ENCODE results near the gene DENND1A.

The DENND1A gene

DNA sequence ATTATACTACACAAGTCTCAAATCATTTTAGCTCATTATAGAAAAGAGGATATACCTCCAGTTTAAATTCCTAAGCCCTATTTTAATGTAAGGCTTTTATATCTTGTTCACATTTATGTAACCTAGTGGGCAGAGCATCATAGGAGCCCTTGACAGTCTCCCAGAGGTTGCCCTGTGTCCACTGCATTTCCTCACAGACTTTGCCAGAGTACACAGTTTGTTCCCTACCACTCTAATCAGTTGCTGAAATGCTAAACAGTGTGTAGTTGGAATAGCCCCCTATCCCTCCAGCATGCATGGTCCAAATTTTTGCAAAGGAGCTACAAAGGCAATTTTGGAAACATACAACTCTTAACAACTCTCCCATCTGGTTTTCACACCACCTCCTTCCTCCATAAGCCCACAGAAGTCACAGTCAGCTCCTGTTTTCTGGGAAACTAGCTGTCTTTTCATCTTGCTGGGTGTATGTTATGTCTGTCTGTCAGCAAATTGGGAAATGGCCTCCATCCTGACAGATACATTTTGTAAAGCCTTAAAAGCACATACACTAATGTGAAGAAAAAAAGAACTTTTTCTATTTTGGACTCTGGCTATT is 212.2 kb downstream of the DENND1A start:
- DNase-seq, result no peak

DNA sequence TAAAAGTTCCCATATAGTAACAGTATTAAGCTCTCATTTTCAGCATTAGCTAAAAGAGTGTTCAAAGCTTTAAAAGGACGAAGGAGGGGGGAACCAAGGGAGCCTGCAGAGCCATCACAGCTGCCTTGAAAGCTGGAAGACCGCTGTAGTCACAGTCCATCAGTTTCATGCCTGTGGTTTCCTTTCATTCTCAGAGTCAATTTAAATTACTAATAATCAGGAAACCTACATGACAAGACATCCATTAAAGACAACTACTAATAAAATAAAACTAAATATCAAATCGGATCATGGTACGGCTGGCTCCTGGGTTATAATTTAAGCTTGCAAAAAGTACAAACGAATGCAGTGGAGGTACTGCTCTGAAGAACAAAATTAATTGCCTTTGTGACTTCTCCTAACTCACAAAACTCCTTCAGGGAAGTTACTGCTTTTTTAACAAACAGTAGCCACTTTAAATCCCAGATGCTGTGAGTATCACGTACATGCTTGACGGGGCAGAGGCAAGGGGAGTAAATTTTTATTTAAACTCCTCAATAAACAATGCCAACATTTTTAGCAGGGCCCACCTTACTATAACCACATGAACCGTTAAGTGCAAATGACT is 213.5 kb downstream of the DENND1A start:
- no peak for DNase-seq

- DNase-seq, result no peak
Observed at GRCh38 chr9:123715258-123715657, 214.7 kb downstream of the DENND1A start.

GRCh38 chr9:123713282-123713681 is 216.6 kb downstream of the DENND1A start:
- DNase-seq, result no peak

GRCh38 chr9:123712399-123712798 is 217.5 kb downstream of the DENND1A start:
- DNase-seq, result no peak

GRCh38 chr9:123710299-123710698 is 219.6 kb downstream of the DENND1A start:
- DNase-seq, result no peak

DNA sequence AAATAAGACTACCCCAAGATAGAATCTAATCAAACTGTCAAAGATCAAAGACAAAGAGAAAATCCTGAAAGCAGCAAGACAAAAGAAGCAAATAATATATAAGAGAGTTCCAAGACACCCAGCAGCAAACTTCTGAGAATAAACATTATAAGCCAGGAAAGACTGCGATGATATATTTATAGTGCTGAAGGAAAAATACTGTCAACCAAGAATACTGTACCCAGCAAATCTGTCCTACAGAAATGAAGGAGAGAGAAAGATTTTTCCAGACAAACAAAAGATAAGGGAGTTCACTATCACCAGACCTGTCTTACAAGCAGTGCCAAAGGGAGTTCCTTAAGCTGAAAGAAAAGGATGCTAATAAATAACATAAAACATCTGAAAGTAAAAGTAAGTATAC is 227.4 kb downstream of the DENND1A start:
- no peak for DNase-seq

DNA sequence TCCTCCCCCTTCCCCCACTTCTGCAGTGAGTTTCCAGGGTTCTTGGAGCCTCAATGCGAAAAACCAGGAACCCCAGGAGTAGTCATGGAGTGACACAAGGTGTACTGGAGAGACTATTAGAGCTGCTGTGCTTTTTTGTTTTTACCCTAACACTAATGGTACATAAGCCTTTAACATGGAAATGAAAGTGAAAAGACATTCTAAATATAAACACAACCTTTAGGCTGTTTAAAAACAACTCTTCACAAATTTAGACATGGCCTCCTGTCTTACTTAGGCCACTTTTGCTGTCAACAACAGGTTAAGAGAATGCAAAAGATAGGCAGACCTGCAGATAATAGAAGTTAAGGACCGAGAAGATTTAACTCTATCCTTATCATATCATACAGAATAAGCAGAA is 232.2 kb downstream of the DENND1A start:
- DNase-seq, result no peak

DNA sequence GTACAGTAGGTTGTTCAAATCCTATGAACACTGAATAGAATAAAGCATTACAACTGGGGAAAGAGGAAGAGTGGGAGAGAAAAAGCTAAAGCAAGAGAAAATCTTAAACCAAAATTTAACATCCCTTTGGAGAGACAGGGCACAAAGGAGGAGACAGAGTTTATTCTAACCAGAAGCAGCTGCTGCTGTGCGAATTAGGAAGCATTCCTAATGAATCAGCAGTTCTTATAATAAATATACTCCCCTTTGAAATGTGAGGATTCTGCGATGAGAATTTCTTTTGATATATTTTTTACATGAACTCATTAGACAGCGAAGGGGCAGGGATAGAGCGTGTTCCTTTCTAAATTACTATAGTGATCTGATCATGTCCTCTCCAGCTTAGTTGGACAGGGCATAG is 233.4 kb downstream of the DENND1A start:
- no peak for DNase-seq

GRCh38 chr9:123695386-123695785 is 234.5 kb downstream of the DENND1A start:
- no peak for DNase-seq

- DNase-seq, result no peak
Observed at GRCh38 chr9:123691765-123692303, 238.1 kb downstream of the DENND1A start.

GRCh38 chr9:123689701-123690428 is 240.1 kb downstream of the DENND1A start:
- no peak for DNase-seq

- DNase-seq, result no peak
Observed at GRCh38 chr9:123687246-123687751, 242.6 kb downstream of the DENND1A start.

DNA sequence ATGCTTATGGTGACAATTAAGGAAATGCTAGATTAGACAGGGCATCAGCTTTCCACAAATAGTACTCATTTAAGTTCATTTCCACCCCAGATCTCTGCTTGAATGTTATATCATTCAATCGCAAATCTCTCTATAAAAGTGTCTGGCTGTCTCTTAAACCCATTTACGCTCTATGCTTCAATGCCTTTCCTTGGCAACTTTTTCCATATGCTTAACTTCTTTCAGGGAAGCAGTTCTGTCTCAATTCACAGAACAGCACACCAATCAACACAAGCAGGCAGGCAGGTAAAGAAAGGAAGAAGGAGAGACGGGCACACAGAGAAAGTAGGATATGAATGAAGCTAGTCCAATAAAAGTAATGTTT is 243.1 kb downstream of the DENND1A start:
- no peak for DNase-seq

DNA sequence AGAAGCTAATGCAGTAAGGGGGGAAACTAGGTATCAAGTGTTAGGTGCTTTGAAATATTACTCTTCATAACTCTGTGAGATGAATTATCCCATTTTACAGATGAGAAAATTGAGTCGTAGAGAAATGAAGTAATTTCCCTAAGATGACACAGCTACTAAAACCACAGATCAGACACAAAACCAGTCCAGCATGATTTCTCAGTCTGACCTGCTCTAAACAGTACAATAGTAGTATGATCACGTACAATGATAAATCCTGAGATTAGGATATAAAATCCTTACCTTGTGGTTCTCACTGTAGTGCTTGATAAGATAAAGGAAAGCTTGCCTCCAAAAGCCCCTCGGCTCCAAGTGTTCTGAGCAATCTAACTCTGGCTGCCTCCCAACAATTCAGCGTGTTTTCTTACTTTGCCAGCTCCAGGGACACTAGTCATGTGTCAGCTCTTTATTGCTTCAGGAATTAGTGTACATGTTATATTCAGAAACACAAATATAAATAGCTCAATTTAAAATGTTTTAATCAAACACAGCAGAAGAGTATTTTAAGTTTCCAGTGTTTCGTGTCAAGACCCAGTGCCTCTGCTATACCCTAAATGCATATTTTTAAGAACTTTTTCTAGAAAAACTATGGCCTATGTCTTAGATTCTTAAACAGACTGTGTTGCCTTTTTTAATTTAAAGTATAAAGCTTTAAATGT is 243.6 kb downstream of the DENND1A start:
- no peak for DNase-seq

- no peak for DNase-seq
Observed at GRCh38 chr9:123685489-123686083, 244.3 kb downstream of the DENND1A start.

- no peak for DNase-seq
Observed at GRCh38 chr9:123684393-123685149, 245.4 kb downstream of the DENND1A start.

DNA sequence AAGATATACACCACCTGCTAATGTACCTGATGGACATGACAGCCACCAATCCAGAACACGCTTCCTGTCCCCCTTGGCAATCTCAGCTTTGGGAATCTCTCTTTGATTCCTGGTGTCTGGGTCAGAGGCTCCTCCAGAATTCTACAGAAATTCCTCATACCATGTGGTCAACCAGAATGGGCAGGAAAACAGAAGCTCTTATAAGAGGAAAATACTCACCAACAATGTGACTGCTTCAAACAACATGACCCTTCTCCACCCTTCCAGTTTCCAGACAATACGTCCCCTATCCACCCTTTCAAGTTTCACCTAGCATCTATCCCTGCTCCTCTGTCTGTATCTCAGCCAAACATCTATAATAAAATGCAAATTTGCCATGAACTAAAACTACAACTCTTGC is 247.2 kb downstream of the DENND1A start:
- no peak for DNase-seq

DNA sequence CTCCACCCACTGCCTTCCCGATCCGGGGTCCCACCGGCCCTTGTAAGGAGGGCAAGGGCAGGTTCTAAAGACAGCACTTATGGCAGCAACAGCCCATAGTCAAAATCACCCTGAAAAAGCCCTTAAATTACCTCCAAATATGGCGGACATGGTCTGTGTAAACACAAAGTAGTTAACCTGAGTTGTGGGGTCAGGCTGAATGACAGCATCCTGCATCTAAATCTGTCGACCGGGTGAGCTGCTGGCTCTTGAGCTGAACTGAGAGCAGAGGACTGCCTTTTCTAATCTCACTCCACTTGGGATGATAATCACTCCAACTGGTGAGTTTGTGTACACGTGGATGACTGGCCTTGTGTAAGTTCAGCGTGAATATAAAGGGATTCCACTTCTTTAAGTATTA is 249.6 kb downstream of the DENND1A start:
- DNase-seq, result no peak

DNA sequence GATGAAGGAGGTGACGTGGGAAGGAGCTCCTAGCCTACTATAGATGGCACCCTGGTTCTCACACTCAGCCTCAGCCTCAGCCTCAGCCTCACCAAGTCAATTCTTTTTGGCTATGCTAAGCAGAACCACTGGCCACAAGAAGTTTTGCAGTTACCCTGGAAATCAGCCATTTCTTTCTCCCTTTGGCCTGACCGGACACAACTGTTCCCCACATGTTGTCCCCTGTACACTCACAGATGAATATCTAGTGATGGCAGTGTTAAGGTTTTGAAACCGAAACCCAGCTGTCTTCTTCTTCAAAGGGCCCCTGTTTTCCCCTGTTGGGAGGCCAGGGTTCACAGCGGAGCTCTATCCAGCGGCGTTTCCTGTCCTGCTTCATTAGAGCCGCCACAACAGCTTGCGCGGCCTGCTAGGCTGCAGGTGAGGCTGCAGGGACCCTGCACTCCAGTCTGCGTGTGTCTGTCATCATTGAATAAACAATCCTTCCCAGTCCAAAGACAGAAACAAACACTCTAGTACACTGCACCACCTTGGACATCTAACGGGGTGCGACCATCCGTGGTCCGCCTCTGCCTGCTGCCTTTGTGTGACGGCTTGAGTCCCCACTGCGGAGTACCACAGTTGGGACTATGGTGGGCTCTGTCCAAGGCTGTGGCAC is 250.5 kb downstream of the DENND1A start:
- DNase-seq, result no peak

DNA sequence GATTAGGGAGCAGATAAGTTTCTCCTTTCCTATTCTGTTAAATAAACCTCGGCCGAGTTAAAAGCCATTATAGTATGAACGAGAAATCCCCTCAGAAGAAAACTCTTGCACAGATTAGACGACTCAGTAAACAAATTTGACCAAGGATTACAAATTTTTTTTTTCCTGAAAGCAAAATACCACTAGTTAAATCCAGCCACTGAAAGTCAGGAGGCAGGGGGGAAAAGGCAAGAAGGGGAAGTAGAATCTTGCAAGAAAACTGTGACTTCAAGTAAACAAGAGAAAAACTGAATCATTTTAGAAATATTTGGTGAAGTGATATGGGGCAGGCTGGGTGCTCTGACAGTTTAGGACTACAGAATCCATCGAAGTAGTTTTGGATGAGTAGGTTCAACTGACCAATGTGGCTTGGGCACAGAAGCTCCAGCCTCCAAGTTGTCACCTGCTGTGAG is 251.0 kb downstream of the DENND1A start:
- no peak for DNase-seq
